Measurements from ENCODE around the gene KRT81.

Gene KRT81

GRCh38 chr12:52291267-52291935 lies at the start of gene KRT81:
KRT81 (minus strand) TSS chr12:52291534; CDS start chr12:52291465, 69 bp downstream.
- no peak for TF ChIP-seq CTCF (IDR thresholded peaks at IDR 0.05; ENCODE audit: low read depth, low read length)
- no peak within 1 kb of the TSS for H3K4me3 ChIP-seq (replicated peaks in 1 of 2; ENCODE audit: low read depth in 2 of 2, low read length in 2 of 2)
- DNase-seq (ENCODE audit: low read depth in 2 of 2): no peak

GRCh38 chr12:52338241-52338960 lies 47.1 kb upstream of the KRT81 start:
- no peak for TF ChIP-seq CTCF (IDR thresholded peaks at IDR 0.05; ENCODE audit: low read depth, low read length)

GRCh38 chr12:52337054-52337453 lies 45.7 kb upstream of the KRT81 start:
- H3K4me3 ChIP-seq (replicated peaks in 1 of 2; ENCODE audit: low read depth in 2 of 2, low read length in 2 of 2): no peak overlapping the region
- TF ChIP-seq CTCF (IDR thresholded peaks at IDR 0.05; ENCODE audit: low read depth, low read length): no peak
- DNase-seq (ENCODE audit: low read depth in 2 of 2): peak in 1 of 2 donors; percentile 15

More at GRCh38 chr12:52338241-52338960, 47.1 kb upstream of the KRT81 start:
- DNase-seq (ENCODE audit: low read depth in 2 of 2): no peak
- no peak overlapping the region for H3K4me3 ChIP-seq (replicated peaks in 1 of 2; ENCODE audit: low read depth in 2 of 2, low read length in 2 of 2)

GRCh38 chr12:52336641-52337040 lies 45.3 kb upstream of the KRT81 start:
- H3K4me3 ChIP-seq (replicated peaks in 1 of 2; ENCODE audit: low read depth in 2 of 2, low read length in 2 of 2): no peak overlapping the region
- TF ChIP-seq CTCF (IDR thresholded peaks at IDR 0.05; ENCODE audit: low read depth, low read length): no peak
- no peak for DNase-seq (ENCODE audit: low read depth in 2 of 2)

- H3K4me3 ChIP-seq (replicated peaks in 1 of 2; ENCODE audit: low read depth in 2 of 2, low read length in 2 of 2): no peak overlapping the region
- no peak for DNase-seq (ENCODE audit: low read depth in 2 of 2)
- TF ChIP-seq CTCF (IDR thresholded peaks at IDR 0.05; ENCODE audit: low read depth, low read length): no peak
These were observed 44.4 kb upstream of the KRT81 start for GRCh38 chr12:52335598-52336262.

GRCh38 chr12:52334185-52334584 lies 42.9 kb upstream of the KRT81 start:
- DNase-seq (ENCODE audit: low read depth in 2 of 2): no peak
- no peak for TF ChIP-seq CTCF (IDR thresholded peaks at IDR 0.05; ENCODE audit: low read depth, low read length)

More at GRCh38 chr12:52334185-52334584, 42.9 kb upstream of the KRT81 start:
- no peak overlapping the region for H3K4me3 ChIP-seq (replicated peaks in 1 of 2; ENCODE audit: low read depth in 2 of 2, low read length in 2 of 2)
